GM18511 (cell line): ENCODE data around the gene CACNA1B.

Experiments
- ATAC-seq: cut with Tn5 transposase; IDR thresholded peaks from one replicate; pipeline ENCODE4 v1.9.1; 2021; ENCODE audit warnings: mild to moderate bottlenecking, moderate library complexity; ENCODE audit not compliant: unreplicated experiment

Gene CACNA1B

DNA sequence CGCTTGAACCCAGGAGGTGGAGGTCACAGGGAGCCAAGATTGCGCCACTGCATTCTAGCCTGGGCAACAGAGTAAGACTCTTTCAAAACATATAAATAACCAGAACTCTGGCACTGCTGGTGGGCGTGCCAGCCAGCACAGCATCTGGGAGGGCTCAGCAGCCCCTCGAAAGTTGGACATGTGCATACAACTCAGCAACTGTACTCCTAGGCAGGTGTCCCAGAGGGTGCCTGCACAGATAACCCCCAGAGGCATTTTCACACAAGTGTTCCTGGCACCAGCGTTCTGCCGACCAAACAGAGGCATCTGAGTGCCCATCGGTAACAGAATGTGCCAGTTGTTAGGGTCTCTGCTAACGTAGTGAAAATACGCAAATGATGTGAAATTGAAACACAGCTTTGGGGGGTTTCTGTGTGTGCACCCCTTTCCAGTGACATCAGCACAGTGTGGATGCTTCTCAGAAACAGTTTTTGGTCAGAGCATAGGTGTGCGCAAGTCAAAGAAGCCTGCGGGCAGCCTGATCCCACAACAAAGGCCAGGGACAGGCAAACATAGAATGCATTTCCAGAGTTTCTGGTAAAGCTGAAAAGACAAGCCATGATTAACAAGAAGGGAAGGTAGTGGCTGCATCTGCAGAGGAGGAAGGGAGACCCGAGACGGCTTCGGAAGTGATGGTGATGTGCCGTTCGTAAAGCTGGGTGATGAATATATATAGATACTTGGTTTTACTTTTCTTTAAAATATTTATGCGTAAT lies 190.2 kb downstream of the CACNA1B start:
- ATAC-seq = no peak

DNA sequence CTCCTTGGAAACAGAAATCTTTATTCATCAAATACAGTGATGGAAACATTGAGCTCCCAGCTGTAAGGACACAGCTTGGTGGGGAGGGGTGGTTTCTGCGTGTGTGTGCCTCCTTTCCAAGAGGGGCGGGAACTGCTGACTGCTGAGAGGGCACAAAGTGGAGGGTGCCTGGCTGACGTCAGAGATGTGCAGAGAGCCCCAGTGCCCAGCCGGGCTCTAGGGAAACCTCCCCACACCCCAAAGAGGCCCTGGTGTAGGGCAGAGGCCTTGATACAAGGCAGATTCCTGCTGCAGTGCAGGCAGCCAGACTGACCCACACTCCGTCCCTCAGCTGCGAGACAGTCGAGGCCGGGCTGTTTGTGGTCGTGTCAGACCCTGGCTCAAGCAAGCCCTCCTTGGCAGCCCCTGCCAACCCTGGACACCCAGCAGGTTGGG lies 191.0 kb downstream of the CACNA1B start:
- no peak for ATAC-seq

DNA sequence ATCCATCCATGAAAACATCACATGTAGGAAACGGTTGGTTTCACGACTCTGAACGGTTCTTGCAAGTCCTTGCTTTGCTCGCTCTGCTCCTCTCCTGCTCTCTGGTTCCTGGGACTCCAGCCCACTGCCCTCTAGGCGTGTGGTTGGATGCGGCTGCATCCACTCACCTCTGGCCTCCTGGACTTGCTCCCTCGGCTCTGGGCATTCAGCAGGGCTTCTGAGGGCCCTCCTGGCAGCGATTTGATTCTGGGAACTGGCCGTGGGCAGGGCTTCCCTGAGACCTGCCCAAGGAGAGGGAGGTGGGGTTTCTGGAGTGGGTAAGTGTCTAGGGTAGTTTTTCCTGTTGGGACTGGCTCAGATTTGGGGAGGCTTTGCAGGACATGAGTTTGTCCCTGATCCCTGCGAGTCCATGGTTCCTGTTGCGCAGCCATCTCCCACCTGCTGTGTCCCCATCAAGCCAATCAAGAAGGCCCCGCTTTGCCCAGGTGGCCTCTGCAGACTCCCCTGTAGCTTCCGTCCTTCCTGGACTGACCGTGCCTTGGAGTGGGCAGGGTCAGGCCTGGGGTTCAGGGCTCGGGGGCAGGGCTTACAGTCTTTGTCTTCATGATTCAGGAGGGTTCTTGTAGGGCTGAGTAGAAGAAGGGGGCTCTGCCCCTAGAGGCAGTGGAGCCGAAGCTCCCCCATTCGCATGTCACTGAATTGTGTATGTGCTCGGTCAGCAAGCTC lies 192.3 kb downstream of the CACNA1B start:
- ATAC-seq = no peak

DNA sequence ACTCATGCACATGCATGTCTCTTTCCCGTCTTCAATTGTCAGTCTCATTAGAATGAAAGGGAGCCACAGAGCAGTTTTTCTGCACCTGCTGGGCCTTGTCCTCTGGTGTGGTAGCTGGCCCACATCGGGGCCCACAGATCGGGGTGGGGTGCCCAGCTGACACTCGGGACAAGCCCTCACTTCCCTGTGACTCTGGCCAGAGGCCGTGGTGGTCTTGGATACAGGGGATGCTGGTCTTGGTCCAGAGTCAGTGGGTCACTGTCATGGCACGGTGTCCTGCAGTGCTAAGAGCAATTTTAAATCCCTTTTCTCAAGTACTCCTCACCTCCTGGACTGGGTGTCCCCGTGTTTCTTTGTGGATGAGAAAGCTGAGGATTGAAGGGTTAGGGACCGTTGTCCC lies 193.2 kb downstream of the CACNA1B start:
- no peak for ATAC-seq

DNA sequence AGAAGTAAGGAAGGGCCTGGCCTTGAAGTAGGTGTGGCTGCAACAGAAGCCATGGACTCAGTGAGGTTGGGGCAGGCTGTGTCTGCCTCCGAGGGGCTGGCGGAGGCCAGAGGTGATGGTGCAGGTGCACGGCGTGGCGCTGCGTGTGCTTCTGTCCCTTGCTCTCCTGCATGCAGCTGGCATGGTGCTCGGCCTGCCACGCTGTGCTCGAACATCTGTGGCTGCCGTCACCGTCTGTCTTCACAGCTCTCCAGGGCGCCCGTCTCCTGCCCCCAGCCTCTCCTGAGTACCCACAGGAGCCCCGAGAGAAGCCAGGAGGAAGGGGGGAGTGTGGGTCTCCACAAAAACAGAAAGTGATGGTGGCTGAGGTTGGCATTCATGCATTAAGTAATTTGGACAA lies 193.7 kb downstream of the CACNA1B start:
- no peak for ATAC-seq

DNA sequence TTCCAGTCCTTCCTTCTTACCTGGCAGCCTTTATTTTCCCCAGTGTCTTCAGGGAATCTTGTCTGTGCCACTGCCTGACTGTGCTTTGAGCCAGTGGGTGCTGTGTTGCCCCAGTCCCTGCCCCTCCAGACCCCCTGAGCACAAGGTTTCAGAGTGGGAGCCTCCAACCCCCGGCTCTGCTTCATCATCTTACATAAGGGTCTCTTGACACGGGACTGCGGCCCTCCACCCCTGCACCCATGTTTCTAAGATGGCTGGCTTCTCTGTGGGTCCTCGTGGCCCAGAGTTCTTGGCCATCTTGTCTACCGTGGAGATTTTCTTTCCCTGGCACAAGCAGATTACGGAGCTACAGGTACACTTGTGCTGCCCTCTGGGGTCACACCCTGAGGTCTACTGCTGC lies 194.1 kb downstream of the CACNA1B start:
- no peak for ATAC-seq

DNA sequence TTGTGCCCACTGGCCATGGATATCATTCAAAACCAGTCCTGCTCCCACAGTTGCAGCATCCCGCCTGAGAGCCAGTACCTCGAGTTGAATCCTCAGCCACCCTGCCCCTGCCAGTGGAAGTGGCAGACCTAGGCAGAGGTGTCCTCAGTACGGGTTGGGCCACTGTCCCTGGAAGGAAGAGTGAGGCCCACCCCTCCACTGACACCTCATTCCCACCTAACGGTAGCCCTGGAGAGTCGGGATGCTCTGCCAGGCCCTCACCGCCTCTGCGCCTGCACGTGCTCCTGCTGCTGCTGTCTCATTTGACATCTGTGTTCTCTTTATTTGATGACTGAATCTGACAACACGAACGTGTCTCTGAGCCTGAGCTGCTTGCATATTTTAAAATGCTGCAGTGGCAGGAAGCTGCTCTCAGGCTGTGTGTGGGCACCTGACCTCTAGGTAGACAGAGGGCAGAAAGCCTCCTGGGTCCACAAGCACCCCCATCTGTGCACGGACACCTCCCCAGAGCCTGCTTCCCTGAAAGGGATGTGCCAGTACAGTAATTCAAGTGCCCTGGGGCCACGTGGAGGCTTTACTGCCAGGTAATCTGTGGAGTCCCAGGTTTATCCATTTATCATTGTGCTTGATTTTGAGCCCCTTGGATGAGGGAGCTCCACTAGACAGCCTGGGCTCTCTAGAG lies 194.7 kb downstream of the CACNA1B start:
- ATAC-seq = no peak

DNA sequence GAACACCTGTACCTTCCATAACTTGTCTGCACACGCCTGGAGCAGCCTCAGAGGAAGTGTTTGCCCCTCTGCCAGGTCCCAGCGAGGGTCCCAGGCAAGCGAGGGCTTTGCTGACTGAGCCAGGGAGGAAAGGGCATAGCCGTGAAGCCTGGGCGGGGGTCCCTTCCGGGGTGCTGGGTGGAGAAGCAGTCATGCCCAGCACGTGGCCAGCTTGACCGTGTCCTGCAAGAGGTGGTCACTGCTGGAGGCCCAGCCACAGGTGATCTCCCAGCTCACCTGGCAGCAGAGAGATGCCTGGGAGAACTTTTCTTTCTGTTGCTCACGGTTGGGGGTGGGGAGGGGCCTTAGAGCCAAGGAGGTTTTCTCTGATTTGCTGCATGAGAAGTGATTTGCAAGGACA lies 195.3 kb downstream of the CACNA1B start:
- no peak for ATAC-seq

DNA sequence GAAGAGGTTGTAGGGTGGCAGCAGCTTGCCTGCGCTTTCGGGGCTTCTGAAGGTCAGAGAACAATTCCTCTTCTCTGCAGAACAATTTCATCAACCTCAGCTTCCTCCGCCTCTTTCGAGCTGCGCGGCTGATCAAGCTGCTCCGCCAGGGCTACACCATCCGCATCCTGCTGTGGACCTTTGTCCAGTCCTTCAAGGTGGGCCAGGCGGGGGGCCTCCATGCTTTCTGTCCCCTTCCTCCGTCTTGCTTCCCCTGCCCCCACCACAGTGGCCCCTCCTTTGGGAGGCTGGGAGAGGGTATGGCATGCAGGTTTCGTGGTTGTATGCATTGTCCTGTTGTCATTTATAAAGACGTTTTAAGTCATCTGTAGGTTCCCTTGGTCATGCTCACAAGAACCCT lies 195.8 kb downstream of the CACNA1B start:
- no peak for ATAC-seq

DNA sequence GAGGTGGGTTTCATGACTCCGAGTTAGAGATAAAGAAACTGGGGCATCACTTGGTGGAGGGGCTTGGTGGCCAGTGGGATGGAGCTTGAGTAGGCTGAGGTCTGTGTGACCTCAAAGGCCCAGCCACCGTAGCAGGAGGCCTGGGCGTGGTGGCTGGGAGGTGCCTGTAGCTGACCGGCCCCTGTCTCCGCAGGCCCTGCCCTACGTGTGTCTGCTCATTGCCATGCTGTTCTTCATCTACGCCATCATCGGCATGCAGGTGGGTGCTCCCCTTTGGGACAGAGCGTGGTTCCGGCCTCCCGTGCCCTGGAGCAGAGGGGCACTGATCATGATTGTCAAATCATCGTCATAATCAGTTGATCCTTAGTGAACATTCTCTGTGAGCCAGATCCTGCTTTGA lies 196.2 kb downstream of the CACNA1B start:
- ATAC-seq = no peak

DNA sequence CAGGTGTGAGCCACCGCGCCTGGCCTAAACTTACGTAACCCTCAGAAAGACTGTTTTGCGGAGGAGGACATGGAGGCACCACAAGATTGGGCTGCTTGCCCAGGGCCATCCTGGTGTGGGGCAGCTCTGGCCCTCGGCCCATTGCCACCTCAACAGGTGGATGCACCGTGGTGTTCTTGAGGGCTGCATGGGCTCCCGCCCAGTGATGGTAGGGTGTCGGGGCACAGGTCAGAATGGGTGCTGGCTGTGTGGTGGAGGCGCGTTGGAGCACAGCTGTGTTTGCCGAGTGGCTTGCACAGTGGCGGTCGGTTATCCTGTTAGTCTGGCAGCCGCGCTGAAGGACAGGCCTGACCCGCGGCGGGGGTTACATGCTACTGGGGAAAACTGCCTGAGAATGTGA lies 196.9 kb downstream of the CACNA1B start:
- ATAC-seq = no peak

DNA sequence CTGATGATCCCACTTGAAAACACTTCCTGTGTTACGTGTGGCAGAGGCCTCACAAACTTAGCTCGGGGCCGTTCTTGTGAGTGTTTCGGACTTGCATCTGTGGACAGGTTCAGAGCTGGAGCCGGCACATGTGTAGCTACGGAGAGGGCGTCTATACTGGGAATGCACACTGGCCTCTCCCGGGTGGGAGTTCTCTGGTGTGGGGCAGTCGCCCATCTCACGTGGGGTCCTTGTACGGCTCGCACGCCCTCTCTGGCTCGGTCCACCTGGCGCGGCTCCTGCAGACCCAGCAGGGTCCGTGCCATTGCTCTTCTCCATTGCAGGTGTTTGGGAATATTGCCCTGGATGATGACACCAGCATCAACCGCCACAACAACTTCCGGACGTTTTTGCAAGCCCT lies 197.9 kb downstream of the CACNA1B start:
- no peak for ATAC-seq

DNA sequence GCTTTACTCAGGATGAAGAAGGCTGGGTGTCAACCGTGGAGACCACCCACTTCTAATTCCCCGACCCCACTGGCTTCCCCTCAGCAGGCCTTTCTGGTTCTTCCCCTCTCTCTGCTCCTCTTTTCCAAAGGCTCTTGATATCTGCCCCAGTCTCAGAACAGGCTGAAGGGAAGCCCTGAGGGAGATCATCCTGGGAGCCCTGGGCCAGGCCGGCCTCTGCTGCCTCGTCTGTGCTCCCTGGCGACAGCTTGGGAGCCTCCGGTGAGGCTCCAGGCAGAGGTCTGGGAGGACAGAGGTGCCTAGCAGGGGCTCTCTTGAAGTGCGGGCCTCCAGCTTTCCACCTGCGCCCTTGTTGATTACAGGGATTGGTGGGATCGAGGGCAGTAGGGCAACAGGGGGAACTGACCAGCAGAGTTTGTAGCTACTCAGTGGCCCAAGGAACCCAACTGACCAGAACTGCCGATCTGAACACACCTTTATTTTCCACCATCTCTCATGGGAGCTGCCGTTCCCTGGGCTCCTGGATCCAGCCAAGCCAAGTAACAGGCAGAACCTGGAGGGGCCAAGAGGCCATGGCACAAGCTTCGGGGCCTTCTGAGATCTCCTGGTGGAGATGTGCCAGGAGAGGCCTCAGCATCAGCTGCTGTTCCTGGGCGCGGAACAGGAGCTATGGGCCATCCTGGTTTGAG lies 198.5 kb downstream of the CACNA1B start:
- no peak for ATAC-seq

DNA sequence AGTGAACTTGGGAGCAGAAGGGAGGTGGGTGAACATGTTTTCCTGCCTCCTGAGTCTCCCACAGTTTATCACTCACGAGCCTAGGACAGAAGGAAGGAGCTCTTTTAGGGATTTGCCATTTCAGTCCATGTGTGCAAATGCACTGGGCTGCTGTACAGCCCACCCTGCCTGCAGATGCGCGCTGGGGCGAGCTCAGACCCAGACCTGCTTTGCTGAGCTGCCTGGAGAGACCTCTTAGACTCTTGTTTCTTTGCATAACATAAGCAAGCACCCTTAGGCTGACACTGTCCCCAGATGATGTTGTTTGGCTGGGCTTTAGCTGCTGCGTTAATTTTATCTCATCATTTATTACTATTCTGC lies 199.0 kb downstream of the CACNA1B start:
- no peak for ATAC-seq

DNA sequence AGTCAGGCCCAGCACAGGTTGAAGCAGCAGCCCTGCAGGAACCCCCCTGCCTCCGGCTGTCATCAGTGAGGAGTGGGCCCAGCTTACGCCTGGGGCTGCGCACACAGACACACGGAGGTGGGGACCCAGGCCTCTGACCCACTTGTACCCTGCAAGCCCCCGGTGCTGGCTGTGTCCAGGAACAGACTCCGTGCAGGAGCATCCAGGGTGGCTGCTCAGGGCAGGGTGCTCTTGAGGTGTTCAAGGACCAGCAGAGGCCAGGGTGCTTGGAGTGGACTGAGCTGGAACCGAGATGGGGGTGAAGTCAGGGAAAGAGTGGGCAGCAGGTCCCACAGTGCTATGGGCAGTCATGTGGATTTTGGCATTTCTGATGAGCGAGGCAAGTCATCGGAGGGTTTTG lies 199.5 kb downstream of the CACNA1B start:
- ATAC-seq = no peak

DNA sequence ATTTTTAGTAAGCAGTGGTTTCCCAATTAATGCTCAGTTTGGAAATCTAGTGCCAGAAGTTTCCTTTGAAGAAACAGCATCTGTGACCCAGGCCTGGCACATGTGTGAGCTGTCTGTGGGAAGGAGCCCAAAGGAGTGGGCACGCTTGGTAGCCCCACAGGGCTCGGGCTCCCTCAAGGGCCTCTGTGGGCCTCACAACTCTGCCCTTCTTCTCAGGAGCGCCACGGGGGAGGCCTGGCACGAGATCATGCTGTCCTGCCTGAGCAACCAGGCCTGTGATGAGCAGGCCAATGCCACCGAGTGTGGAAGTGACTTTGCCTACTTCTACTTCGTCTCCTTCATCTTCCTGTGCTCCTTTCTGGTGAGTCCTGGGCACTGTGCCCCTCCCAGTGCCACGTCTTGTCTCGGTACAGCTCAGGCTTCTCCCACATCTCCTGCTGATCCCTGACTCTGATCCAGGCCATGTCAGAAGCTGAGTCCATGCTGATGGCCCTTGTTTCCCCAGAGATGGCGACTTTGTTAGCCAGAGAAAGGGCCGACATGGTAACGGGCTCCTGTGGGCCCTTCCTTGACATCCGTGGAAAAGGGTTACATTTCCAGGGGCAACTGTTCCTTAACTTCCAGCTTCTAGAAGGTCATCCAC lies 200.4 kb downstream of the CACNA1B start:
- ATAC-seq = no peak

DNA sequence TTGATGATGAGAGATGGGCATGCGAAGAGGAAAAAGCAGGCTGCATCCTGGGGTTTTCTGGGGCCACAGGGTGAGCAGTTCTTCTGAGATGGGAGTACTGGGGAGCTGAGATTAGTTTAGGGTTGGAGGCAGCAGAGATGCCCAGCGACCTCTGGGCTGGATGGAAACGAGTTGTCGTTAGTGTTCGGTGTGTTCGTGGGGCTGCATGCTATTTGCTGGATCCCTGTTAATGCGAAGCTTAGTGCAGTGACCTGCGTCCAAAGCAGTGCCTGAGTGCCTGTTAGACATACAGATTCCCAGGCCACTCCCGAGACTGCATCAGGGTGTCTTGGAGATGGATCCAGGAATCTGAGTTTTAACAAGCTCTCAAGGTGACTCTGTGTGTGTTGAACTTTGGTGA lies 201.3 kb downstream of the CACNA1B start:
- no peak for ATAC-seq

DNA sequence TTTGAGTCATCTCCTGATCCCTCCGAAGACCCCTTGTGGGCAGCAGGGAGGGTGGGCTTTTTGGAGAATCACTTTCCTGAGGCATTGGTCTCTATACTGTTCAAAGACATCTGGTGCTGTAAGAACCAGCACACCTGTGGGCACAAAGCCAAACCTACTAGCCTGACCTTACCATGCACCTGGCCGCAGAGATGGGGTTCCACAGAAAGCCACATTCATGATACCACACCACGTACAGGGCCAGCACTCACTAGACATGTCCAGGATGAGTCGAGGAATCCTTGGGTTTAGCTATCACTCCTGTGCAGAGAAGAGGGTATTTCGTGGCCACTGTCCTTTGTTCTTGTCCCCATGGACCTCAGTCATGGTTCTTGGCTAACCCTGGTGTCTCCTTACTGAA lies 203.4 kb downstream of the CACNA1B start:
- ATAC-seq = no peak

DNA sequence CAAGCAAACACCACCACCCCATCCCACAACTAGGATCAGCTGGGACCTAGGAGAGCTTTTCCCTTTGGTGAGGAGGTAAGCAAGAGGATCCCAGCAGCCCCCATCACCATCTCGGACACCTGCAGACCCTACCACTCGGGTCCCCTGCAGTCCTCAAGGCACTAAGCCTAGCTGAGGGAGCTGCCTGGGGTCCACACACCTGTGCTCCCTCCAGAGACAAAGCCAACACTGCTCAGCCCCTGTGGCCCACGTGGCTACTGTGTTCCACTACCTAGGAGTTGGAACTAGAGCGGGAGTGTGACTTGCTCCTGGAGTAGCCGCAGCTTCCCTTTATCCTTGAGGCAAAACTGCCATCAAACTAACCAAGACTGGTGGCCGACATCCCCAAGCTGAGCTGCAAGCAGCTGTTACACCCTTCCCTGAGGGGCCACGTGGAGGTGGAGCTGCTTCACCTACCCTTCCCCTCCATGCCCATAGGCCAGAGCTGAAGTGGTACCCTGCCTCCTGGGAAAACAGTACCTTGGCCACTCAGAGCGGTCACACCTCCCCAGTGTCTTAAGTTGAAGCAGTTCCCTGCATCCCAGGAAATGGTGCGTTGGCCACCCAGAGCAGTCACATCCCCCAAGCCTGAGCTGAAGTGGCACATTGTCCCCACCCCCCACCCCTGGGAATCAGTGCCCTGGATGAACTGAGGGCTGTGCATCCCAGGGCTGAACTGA lies 205.5 kb downstream of the CACNA1B start:
- no peak for ATAC-seq

DNA sequence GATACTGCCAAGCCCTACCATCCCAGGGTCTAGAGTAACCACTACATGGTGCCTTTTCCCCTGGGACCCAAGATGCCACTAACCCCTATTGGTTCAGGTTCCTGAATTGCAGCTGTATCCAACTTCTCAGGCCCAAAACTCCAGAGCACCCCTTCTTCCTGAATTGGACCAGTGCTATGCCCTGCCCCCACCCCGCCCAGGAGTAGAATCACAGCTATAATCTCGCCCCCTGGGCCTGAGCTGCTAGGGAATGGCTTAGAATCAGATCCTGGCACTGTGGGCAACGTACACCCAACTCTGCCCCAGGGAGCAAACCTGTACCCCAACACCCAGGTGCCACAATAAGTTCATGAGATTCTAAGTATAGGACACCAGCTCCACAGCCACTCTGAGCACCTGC lies 206.3 kb downstream of the CACNA1B start:
- no peak for ATAC-seq
